ENCODE data around the gene PBX1. TPM values are rescaled to one million over a fixed set of nuclear protein-coding genes. Genes with fewer than 3 reads are reported as not detected.

PBX1 gene
- total RNA-seq, 1 donor from 2014 or later: 257 TPM

DNA sequence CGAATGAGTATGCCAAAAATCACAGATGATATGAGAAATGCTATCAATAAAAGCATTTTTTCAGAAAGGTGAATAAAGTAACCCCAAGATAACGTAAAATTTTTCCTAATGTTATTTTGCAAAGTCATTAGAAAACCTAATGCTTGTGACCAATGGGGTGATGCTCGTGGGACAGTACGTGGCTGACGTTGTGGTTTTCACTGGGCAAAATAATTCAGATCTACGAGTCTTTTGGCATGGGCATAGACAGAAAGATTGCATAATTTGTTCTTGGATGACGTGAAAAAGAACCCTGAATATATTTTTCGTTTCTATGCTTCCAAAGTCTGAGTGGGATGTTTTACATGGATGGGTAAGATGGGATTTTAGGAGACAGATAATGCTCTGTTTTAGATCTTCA lies 71.0 kb downstream of the PBX1 start:
- Mint-ChIP-seq H3K4me1 (ENCODE audit: unreplicated experiment) (peaks cover 76% of the 10 kb centered on the region), H3K27me3 (no peaks in the 10 kb centered on the region), H3K4me3 (no peak overlapping the region), H3K36me3 (peaks cover 65% of the 10 kb centered on the region), H3K9me3 (no peaks in the 10 kb centered on the region), H3K27ac (peak overlapping the region; percentile 90)
- TF ChIP-seq, protein P1, sequence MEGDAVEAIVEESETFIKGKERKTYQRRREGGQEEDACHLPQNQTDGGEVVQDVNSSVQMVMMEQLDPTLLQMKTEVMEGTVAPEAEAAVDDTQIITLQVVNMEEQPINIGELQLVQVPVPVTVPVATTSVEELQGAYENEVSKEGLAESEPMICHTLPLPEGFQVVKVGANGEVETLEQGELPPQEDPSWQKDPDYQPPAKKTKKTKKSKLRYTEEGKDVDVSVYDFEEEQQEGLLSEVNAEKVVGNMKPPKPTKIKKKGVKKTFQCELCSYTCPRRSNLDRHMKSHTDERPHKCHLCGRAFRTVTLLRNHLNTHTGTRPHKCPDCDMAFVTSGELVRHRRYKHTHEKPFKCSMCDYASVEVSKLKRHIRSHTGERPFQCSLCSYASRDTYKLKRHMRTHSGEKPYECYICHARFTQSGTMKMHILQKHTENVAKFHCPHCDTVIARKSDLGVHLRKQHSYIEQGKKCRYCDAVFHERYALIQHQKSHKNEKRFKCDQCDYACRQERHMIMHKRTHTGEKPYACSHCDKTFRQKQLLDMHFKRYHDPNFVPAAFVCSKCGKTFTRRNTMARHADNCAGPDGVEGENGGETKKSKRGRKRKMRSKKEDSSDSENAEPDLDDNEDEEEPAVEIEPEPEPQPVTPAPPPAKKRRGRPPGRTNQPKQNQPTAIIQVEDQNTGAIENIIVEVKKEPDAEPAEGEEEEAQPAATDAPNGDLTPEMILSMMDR (conservative IDR thresholded peaks at IDR 0.05): no peak
- DNase-seq (ENCODE audit: extremely low spot score, unreplicated experiment): no peak

DNA sequence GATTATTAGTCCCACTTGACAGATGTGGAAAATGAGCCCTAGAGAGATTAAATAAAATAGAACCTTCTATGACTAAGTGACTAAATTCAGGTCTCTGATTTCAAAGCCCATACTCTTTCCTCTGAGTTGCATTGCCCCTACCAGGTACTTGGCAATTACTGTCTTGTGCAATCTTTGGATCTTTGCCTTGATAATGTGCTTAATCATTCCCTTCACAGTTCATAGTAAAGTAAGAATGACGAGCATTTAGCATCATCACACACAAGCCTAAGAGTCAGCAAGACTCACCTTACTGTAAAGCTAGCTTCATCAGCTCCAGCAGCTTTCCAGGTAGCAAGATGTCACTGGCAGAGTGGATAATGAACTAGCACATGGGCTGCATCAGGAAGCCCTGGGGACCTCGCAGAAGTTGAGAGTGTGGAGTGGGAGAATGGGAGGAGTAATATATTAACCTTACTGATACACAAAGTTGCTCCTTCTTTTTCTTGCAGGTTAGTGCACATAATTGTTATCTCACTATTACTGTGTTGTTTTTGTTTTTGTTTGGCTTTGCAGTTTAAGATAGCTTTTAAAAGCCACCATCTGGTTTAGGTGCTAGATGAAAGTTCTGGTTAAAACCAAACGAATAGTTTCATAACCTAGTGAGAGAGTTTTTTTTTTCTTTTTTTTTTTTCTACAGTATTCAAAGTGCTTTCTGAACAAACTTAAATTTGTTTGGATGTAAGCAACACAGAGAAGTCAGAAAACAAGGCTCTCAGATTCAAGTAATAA lies 71.8 kb downstream of the PBX1 start:
- H3K4me3 Mint-ChIP-seq: peak overlapping the region; percentile 50
- peaks cover 78% of the 10 kb centered on the region for H3K4me1 Mint-ChIP-seq (ENCODE audit: unreplicated experiment)
- no peaks in the 10 kb centered on the region for H3K27me3 Mint-ChIP-seq
- no peaks in the 10 kb centered on the region for H3K9me3 Mint-ChIP-seq
- no peak for DNase-seq (ENCODE audit: extremely low spot score, unreplicated experiment)
- H3K36me3 Mint-ChIP-seq: peaks cover 64% of the 10 kb centered on the region
- H3K27ac Mint-ChIP-seq: peak overlapping the region; percentile 90
- TF ChIP-seq, protein P1 (conservative IDR thresholded peaks at IDR 0.05): no peak

DNA sequence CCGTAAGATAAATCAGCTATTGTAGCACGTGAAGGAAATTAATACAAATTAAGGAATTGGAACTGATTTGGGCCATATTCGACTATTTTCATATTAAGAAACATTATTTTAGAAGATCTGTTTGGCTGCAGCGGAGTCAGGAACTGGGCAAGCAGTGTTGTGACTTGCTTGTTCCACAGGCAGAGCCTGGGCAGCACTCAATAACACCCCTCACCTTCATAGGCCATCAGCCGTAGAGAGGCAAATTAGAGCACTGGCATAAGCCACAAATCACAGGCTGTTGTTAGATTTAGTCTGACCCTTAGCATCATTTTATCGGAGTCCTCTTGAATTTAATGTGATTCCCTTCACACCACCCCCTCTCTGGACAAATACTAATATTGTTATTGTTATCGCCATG lies 72.8 kb downstream of the PBX1 start:
- Mint-ChIP-seq H3K4me3 (peak overlapping the region; percentile 57), H3K27ac (peak overlapping the region; percentile 70), H3K27me3 (no peaks in the 10 kb centered on the region), H3K36me3 (peaks cover 67% of the 10 kb centered on the region), H3K4me1 (ENCODE audit: unreplicated experiment) (peaks cover 86% of the 10 kb centered on the region), H3K9me3 (no peaks in the 10 kb centered on the region)
- TF ChIP-seq, protein P1 (conservative IDR thresholded peaks at IDR 0.05): no peak
- no peak for DNase-seq (ENCODE audit: extremely low spot score, unreplicated experiment)

DNA sequence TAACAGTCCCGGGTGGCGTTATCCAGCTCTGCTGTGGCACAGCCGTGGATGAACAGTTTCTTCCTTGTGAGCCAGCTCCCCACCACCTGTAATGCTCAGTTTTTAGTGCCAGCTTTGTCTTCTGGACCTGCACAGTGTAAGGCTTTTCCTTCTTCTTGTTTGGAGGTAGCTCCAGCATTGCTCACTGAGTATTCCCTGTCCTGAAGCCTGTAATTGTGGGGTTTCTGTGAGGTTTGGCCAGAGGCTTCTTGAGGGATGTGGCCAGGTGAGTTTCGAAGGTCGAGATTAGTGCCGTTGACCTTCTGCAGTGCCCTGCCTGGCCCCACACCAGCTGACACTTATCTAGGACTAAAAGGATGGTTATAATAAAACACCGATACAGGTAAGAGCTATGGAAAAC lies 75.0 kb downstream of the PBX1 start:
- peak overlapping the region; percentile 55 for H3K27ac Mint-ChIP-seq
- H3K4me1 Mint-ChIP-seq (ENCODE audit: unreplicated experiment): peaks cover 91% of the 10 kb centered on the region

DNA sequence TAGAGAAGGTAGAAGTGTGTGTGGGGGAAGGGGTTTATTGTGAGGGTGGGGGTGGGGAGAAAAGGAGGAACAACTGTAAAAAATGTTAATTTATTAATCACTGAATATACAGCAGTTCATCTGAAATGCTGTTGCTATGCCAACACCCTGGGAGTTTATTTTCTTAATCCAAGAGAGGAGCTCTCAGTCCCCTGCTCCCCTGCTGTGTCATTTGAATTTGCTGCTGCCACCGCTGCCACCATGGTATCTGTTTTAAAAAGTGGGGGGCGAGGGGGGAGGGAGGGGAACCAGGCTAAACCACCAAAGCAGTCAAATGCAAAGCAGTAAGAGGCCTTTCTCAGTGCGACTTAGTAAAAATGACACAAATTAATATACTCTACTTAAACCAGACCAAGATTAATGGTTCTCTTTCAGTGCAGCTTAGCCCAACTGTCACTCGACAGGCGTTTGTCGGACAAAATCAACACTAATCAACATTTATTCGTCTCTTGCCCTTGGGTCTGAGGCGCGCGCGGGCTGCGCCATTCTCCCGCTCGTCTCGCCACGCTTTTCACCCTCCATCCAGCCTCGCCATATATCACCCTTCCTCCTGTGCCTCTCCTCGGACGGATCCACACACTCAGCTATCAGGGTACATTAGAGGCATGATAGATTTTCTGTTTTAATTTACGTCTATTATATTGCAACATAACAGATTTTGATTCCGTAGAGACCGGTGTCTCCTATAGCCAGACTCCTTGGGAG lies 76.2 kb downstream of the PBX1 start:
- Mint-ChIP-seq H3K36me3 (peaks cover 64% of the 10 kb centered on the region), H3K4me3 (peak overlapping the region; percentile 75), H3K27ac (peak overlapping the region; percentile 95), H3K4me1 (ENCODE audit: unreplicated experiment) (peaks cover 93% of the 10 kb centered on the region), H3K27me3 (no peaks in the 10 kb centered on the region), H3K9me3 (no peaks in the 10 kb centered on the region)
- TF ChIP-seq, protein P1 (conservative IDR thresholded peaks at IDR 0.05): no peak
- no peak for DNase-seq (ENCODE audit: extremely low spot score, unreplicated experiment)

More for the DNA sequence above, 75.0 kb downstream of the PBX1 start:
- Mint-ChIP-seq H3K27me3 (no peaks in the 10 kb centered on the region), H3K9me3 (no peaks in the 10 kb centered on the region), H3K4me3 (no peak overlapping the region), H3K36me3 (peaks cover 66% of the 10 kb centered on the region)
- no peak for DNase-seq (ENCODE audit: extremely low spot score, unreplicated experiment)
- TF ChIP-seq, protein P1 (conservative IDR thresholded peaks at IDR 0.05): no peak
